Right lung (tissue), 10 donors: Measurements from ENCODE around the gene ZNF221. TPM values are rescaled to one million over a fixed set of nuclear protein-coding genes. Genes with fewer than 3 reads are reported as not detected.
"Not testable (repeated sequence)": the region's sequence is repeated elsewhere in the genome, so short reads cannot be mapped to it uniquely, and the experiment has no call there.

ENCODE experiments used
- DNase-seq, 2 donors: peaks; one replicate each; pipeline ENCODE4 v3.0.0-alpha.2; 2013
- long read RNA-seq, 8 donors: transcript quantifications; one replicate each; lab custom pipeline, GENCODE V29; 2026
- polyA plus RNA-seq, 5 donors: library from polyadenylated mRNA; unstranded; fragments of 120-200 nt; gene quantifications; one replicate each; pipeline versions ENCODE4 v1.2.1 to v1.2.3, GENCODE V29; 2013; ENCODE audit warnings: inconsistent platforms in 1 of 5, low replicate concordance in 1 of 5; ENCODE audit not compliant: insufficient read length in 5 of 5, insufficient read depth in 1 of 5

ZNF221 gene
- polyA plus RNA-seq = 1 to 10 TPM; 2.8 to 9.4 (median 9.0) TPM
- long read RNA-seq, donor 1, partial matches to known transcripts = 0 of 1 reads
- long read RNA-seq, donor 1, other reads (novel, unspliced or antisense) = 0 of 1 reads
- long read RNA-seq, donor 2, partial matches to known transcripts = 0 of 1 reads
- long read RNA-seq, donor 2, other reads (novel, unspliced or antisense) = 0 of 1 reads
- long read RNA-seq, donor 3 = 0 reads
- long read RNA-seq, donor 4, partial matches to known transcripts = 0 of 1 reads
- long read RNA-seq, donor 4, other reads (novel, unspliced or antisense) = 0 of 1 reads
- long read RNA-seq, donor 5, partial matches to known transcripts = 0 of 1 reads
- long read RNA-seq, donor 5, other reads (novel, unspliced or antisense) = 0 of 1 reads
- long read RNA-seq, donor 6, partial matches to known transcripts = 0 of 1 reads
- long read RNA-seq, donor 6, other reads (novel, unspliced or antisense) = 0 of 1 reads
- long read RNA-seq, donor 7, partial matches to known transcripts = 0 of 3 reads
- long read RNA-seq, donor 7, other reads (novel, unspliced or antisense) = 0 of 3 reads
- long read RNA-seq, donor 8 = 0 reads

DNA sequence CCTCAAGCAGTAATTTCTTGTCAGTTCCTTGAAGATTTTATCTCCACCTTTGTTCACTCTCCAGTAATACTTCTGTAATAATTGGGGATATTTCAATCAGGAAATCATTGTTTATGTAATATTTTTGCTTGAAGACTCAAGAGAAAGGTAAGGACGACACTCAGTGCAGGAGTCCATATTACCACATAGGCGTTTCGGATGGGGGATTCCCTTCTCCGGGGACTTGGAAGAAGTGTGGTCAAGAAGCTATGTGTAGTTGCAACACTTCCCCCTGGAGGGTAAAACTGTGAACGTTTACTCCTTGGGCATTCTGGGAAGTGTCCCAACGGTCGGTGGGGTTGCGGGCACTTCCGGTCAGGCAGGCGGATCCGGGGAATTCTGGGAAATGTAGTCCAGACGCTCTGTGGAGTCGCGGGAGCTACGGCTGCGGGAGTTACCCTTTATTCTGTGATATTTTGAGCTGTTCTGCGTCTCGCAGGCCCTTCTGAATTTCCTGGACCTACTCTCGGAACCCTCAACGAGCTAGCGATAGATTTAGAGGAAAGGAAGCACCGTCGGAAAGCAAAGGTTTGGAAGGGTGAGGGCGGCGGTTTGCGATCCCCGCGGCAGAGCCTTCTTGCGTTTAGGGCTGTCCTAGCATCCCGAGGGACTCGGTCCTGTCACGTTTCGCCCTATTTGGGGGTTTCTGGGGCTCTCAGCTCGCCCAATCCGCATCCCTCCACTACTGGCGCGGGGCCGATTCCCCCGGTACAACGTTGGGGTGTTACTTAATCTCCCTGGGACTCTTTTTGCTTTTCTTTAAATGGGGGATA, at the start of gene ZNF221:
TSS of gene ZNF221 (plus strand) at position 395 of the 812 bp plus-strand sequence. CDS start 11,499 bp downstream, outside the sequence.
- DNase-seq = peak; percentile 92 to 94

DNA sequence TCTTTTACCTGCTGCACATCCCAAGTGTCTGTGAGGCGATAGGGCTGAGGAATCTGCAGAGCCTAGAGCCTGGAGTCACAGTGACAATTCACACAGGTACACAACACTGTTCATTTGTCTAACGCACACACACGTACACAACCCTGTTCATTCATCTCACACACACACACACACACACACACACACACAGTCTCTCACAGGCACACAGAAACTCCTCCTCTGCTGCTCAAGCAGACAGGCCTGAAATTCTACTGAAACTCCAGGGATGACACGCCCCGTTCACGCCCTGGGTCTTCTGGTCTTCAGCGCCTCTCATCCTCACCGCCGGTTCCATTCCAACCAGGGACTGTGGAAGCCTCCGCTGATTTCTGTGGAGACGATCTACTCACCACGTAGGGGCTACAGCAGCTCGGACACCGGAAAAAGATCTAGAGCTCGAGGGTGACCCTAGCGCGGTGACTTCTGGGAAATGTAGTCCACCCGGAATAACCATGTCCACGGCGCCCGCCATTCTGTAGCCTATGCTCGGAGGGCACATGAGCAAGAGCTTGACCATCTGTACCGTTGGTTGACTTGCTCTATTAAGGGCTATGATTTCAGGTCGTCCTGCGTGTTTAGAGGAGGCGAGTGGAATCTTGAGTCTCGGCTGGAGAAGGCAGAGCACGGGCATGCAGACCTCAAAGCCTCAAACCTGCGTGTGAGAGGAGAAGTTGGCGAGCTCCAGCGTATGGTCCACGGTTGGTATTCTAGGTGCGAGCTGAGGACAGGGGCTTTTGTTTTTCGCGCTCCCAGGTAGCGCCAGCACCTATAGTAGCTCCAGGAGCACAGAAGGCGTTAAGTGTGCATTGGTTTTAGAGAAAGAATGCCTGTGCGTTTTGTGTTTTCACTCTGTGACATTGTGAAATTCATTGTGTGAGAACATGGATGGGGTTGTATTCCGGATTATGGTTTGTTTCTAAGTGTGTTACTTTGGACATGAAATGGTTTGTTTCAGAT, 49.3 kb upstream of the ZNF221 start:
- peak; percentile 77 for DNase-seq

DNA sequence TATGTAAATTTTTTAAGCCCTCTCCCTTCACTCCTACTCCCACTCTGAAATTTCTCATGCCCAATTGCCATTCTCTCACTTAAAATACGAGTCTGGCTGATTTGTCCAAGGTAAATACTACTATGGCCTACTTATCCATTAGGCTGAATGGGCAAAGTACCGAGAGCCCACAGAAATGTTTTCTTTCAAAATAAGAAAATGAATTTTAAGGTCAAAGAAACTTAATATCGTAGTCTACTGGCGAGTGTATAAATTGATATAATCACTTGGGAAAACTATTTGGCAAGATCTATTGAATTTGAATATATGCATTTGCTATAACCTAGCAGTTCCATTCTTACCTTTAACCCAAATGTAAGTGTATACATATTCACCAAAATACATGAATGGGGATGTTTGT, 48.6 kb upstream of the ZNF221 start:
- no peak for DNase-seq

DNA sequence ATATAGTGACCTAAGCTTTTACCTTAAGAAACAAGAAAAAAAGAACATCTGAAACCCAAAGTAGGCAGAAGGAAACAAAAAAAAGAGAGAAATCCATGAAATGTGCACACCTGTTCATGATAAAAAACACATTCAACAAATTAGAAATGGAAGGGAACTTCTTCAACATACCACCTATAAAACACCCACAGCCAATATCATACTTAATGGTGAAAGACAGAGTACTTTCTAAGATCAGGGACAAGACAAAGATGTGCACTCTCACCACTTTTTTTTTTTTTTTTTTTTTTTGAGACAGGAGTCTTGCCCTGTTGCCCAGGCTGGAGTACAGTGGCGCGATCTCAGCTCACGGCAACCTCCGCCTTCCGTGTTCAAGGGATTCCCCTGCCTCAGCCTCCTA, 45.1 kb upstream of the ZNF221 start:
- no peak for DNase-seq

DNA sequence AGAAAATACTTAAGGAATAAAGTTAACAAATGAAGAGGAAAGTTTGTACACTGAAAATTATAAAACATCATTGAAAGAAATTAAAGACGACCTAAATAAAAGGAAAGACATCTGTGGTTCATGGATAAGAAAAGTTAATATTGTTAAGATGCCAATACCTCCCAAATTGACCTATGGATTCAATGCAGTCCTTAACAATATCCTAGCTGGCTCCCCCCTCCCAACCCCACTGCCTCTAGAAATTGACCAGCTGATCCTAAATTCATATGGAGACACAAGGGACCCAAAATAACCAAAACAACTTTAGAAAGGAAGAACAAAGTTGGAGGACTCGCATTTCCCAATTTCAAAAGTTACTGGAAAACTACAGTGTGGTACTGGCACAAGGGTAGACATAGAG, 44.3 kb upstream of the ZNF221 start:
- no peak for DNase-seq

DNA sequence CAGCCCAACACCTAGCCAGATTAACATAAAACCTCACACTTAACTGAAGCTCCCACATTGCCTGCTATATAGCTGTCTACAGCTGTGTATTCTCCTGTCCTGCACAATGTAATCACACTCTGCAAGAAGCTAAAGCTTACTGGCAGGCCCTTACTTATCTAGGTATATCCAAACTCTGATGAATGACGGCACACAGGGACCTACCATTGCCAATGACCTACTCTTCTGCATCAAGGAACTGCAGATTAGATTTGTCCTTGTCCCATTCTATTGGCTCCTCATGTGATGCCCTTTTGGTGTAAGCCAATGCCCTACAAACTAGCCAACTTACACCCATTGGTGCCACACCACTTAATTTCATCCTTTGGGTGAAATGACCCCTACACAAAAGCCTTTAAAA, 42.4 kb upstream of the ZNF221 start:
- no peak for DNase-seq

DNA sequence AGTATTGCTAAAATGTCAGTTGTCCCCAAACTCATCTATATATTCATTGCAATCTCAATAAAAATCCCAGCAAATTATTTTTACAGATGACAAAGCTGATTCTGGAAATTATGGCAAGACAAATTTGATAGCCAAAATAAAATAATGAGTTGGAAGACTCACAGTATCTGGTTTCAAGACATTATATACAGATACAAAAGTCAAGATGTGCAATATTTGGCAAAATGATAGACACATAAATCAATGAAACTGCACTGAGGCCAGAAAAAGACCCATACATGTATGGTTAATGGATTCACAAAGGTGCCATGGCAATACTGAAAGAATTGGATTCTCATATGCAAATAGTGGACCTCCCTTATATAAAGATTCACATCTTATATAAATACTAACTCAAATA, 40.1 kb upstream of the ZNF221 start:
- DNase-seq = no peak

DNA sequence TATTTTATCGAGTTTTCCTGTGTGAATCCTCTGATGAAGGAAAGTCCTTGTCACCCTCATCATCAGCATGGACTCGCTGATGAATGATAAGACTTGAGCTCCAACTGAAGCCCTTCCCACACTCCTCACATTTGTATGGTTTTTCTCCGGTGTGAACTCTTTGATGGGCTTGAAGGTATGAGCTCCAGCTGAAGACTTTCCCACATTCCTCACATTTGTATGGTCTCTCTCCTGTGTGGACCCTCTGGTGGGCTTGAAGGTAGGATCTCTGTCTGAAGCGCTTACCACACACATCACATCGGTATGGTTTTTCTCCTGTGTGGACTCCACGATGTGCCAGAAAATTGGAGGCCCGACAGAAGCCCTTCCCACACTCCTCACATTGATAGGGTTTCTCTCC, 37.6 kb upstream of the ZNF221 start:
- no peak for DNase-seq

DNA sequence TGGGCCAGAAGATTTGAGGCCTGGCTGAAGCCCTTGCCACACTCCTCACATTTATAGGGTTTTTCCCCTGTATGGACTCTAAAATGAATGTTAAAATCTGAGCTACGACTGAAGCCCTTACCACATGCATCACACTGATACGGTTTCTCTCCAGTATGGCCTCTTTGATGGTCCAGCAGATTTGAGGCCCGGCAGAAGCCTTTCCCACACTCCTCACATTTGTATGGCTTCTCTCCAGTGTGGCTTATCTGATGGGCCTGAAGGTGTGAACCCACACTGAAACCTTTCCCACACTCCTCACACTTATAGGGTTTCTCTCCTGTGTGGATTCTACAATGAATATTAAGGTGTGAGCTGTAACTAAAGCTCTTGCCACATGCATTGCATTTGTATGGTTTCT, 37.0 kb upstream of the ZNF221 start:
- DNase-seq = no peak

DNA sequence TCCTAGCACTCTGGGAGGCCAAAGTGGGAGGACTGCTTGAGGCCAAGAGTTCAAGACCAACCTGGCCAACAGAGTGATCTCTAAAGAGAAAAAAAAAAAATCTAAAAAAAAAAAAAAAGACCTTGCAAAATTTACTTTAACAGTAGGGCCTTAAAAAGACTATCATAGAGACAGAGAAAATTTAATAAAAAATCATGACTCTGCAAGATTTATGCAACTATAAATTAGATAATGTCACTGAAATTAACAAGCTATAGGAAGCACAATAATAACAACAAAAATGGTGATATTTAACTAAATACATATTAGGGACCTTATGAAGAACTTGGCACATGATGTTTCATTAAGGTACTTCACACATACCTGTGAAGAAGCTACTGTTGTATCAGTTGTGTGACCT, 27.2 kb upstream of the ZNF221 start:
- no peak for DNase-seq

DNA sequence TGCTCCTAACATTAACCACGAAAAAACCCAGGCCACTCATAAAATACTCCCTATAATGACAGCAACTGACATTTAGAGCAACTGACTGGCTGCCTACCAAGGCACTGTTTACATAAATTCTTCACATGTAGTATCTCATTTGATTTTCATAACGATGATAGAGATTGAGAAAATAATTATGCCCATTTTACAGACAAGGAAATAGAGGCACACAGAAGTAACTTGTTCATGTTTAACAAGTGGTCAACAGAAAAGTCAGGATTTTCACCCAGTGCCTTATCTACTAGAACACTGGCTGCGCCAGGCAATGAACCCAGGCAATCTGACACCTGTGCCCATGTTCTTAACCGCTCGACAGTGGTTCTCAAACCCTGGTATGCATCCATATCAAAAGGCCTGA, 22.2 kb upstream of the ZNF221 start:
- DNase-seq = no peak

DNA sequence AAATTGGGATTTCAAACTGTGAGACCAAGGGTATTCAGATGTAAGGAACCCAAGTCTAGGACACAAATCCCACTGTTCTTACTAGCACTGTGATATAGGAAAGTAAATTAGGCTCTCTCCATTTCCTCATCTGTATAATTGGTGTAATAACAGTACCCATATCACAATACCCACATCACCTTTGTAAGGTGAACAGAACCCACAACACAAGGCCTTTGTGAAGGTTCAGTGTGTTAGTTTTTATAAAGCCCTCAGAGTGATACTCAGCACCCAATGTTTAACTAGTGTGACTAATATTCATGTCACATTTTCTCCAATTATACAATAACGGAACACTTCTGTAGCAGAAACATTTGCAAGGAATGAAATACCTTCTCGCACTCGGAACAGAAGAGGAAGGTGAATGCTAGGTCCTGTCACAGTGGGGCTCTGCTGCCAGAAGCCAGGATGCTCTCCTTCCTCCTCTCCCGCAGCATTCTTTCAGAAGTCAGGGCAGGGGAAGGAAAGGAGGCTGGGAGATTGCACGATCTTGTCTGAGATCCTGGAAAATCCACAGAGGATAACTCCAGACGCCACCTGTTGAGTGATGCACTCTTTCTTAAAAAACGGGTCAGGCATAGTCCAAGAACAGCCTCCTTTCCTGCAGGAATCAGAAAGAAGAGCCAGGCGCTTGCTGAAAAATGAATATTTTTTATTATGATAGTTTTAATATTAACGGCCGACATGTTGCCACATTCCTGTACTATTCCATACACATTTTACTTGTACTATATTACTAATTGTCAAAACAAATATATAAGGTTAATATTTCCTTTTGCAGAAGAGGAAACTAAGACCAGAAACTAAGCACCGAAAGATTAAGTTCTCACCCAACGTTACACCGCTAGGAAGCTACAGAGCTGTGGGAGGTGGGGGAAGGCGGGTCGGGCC, 16.7 kb upstream of the ZNF221 start:
- no peak for DNase-seq

DNA sequence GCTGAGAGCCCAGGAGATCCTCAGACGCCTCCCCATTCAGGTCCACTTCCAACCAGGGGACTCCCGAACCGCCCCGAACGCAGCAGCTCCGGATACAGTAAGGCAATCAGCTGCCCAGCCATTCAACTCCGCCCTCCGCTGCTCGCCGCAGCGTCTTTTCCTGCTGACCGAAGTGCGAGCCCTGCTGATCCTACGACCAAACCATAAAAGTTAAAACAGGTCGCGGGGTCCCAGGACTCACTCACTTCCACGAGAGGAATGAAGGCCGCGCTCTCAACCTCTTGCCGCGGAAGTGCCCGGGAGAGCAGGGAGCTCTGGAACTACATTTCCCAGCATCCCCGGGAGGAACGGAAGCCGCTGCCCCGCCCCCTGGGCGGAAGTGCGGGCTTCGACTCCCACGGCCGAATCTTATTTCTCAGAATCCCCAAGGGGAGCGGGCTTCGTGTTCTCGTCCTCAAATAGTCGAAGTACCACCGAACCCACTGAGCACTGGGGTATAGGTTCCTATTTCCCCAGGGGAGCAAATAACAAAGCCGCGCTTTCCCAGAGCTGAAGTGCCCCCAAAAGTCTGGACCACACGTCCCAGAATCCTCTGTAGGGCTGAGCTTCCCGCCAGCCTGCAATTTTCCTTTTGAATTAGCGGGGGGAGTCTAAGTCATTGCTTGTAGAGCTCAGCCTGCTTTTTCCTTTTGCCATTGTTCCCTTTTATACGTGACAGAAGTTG, 15.9 kb upstream of the ZNF221 start, which contains the start of gene ZNF45:
TSS of gene ZNF45 (minus strand) at position 298 of the 724 bp plus-strand sequence. CDS start 13,097 bp downstream, outside the sequence.
- peak; percentile 89 to 91 for DNase-seq

DNA sequence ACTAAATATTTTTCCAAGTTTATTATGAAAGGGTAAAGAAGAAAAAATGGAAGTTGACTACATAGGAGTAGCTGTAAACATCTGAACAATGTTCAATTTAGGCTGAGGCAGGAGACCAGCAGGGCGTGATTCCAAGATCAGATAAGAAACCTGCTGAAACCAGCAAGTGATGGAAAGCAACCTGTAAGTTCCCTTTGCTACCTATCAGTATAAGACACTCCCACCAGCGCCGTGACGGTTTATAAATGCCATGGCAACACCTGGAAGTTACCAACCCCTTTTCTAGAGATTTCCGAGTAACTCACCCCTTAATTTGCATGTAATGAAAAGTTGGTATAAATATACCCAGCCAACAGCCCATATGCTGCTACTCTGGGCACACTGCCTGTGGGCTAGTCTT, 14.8 kb upstream of the ZNF221 start:
- DNase-seq = no peak

DNA sequence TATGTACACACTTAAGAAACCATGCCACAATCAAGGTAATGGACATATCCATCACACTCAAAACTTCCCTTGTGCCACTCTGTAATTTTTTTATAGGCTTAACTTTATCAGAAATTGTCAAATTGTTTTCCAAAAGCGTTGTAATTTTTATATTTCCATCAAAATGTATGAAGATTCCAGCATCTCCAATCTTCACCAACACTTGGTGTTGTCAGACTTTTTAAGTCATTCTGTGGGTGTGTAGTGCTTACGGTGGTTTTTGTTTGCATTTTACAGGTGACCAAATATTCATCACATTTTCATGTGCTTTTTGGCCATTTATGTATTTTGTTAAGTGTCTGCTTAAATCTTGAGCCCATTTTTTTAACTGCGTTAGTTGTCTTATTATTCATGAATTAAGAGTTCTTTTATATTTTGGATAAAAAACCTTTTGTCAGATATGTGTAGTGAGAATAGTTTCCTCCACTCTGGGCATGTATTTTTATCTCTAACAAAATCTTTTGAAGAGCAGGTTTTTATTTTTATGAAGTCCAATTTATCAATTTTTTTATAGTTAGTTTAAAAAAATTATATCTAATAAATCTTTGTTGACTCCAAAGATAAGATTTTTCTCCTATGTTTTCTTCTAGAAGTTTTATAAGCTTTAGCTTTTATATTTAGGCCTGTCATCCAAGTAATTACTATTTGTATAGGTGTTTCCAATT, 11.3 kb upstream of the ZNF221 start:
- DNase-seq = no peak

DNA sequence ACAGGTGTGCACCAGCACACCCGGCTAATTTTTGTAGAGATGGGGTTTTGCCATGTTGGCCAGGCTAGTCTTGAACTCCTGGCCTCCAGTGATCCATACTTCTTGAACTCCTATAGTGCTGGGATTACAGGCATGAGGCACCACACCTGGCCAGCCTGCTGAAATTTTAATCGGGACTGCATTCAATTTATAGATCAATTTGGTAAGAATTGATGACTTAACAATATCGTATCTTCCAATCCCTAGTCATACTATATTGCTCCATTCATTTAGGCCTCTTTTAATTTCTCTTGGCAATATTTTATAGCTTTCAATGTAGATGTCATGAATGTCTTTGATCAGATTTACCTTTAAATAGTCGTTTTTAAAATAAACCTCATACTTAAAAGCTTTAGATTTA, 10.3 kb upstream of the ZNF221 start:
- no peak for DNase-seq

DNA sequence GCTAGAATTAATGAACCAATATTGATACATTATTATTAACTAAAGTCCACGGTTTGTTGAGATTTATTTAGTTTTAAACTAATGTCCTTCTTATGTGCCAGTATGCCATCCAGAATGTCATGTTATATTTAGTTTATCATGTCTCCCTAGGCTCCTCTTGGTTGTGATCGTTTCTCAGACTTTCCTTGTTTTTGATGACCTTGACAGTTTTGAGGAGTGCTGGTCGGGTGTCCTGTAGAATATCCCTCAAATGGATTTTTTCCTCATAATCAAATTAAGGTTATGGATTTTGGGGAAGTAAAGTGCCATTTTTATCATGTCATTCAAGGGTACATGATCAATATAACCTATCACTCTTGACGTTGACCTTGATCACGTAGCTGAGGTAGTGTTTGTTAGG, 9.8 kb upstream of the ZNF221 start:
- DNase-seq = no peak

DNA sequence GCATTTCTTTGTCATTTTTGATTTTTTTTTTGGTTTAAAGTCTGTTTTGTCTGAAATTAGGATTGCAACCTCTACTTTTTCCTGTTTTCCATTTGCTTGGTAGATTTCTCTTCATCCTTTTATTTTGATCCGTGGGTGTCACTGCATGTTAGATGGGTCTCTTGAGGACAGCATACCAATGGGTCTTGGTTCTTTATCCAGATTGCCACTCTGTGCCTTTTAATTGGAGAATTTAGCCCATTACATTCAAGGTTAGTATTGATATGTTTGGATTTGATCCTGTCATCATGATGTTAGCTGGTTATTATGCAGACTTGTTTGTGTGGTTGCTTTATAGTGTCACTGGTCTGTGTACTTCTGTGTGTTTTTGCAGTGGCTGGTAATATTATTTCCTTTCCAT, 3.6 kb upstream of the ZNF221 start:
- not testable (repeated sequence) for DNase-seq

DNA sequence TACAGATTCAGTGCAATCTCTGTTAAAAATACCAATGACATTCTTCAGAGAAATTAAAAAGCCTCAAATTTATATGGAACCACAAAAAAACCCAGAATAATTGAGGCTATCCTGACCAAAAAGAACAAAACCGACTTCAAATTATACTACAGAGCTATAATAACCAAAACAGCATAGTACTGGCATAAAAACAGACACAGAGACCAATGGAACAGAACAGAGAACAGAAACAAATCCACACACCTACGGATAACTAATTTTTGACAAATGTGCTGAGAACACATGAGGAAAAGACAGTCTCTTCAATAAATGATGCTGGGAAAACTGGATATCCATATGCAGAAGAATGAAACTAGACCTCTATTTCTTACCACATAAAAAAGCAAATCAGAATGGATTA, 1.2 kb upstream of the ZNF221 start:
- DNase-seq = not testable (repeated sequence)
